ENCODE results near the gene PRMT6.
"Not testable (repeated sequence)": the region's sequence is repeated elsewhere in the genome, so short reads cannot be mapped to it uniquely, and the experiment has no call there.

GRCh38 chr1:107055919-107056425, 502 bp upstream of the PRMT6 start:
- TF ChIP-seq CTCF (IDR thresholded peaks at IDR 0.05; ENCODE audit: low read length); EZH2 (optimal IDR thresholded peaks at IDR 0.05; ENCODE audit: low read depth, low read length): not testable (repeated sequence)

All from MM.1S (cell line).